HG02678 (cell line): ENCODE measurements around the gene GAN.
"Not testable (repeated sequence)": the region's sequence is repeated elsewhere in the genome, so short reads cannot be mapped to it uniquely, and the experiment has no call there.

ENCODE experiments used
- ATAC-seq: cut with Tn5 transposase; IDR thresholded peaks from one replicate; pipeline ENCODE4 v1.9.1; 2021; ENCODE audit warnings: mild to moderate bottlenecking, moderate library complexity; ENCODE audit not compliant: unreplicated experiment

The GAN gene

GRCh38 chr16:81307770-81308169 is 7.0 kb upstream of the GAN start:
- ATAC-seq, result no peak

GRCh38 chr16:81310045-81310644 is 4.6 kb upstream of the GAN start:
- no peak for ATAC-seq

GRCh38 chr16:81311762-81312161 is 3.0 kb upstream of the GAN start:
- ATAC-seq, result no peak

GRCh38 chr16:81313701-81314602 is 810 bp upstream of the GAN start:
- no peak for ATAC-seq

GRCh38 chr16:81315271-81316175 is 761 bp downstream of the GAN start:
- ATAC-seq, result peak; percentile 27

- no peak for ATAC-seq
These were observed 1.4 kb downstream of the GAN start for GRCh38 chr16:81316176-81316496.

- no peak for ATAC-seq
These were observed 3.9 kb downstream of the GAN start for GRCh38 chr16:81318711-81319110.

GRCh38 chr16:81319221-81319912 is 4.6 kb downstream of the GAN start:
- no peak for ATAC-seq

GRCh38 chr16:81321039-81321438 is 6.3 kb downstream of the GAN start:
- no peak for ATAC-seq

- ATAC-seq, result no peak
These were observed 6.8 kb downstream of the GAN start for GRCh38 chr16:81321536-81321935.

GRCh38 chr16:81324808-81325207 is 10.0 kb downstream of the GAN start:
- ATAC-seq, result no peak

GRCh38 chr16:81327011-81327410 is 12.2 kb downstream of the GAN start:
- ATAC-seq, result no peak

- no peak for ATAC-seq
These were observed 12.9 kb downstream of the GAN start for GRCh38 chr16:81327447-81328196.

- no peak for ATAC-seq
These were observed 15.2 kb downstream of the GAN start for GRCh38 chr16:81329947-81330346.

GRCh38 chr16:81333356-81333755 is 18.6 kb downstream of the GAN start:
- ATAC-seq, result no peak

- no peak for ATAC-seq
These were observed 20.9 kb downstream of the GAN start for GRCh38 chr16:81335669-81336068.

GRCh38 chr16:81337097-81337496 is 22.3 kb downstream of the GAN start:
- no peak for ATAC-seq

- not testable (repeated sequence) for ATAC-seq
These were observed 30.4 kb downstream of the GAN start for GRCh38 chr16:81345172-81345571.

- no peak for ATAC-seq
These were observed 32.7 kb downstream of the GAN start for GRCh38 chr16:81347425-81347824.

- ATAC-seq, result no peak
These were observed 35.0 kb downstream of the GAN start for GRCh38 chr16:81349608-81350305.
